ENCODE measurements around the gene PACSIN2.
"Not testable (repeated sequence)": the region's sequence is repeated elsewhere in the genome, so short reads cannot be mapped to it uniquely, and the experiment has no call there.

The PACSIN2 gene

DNA sequence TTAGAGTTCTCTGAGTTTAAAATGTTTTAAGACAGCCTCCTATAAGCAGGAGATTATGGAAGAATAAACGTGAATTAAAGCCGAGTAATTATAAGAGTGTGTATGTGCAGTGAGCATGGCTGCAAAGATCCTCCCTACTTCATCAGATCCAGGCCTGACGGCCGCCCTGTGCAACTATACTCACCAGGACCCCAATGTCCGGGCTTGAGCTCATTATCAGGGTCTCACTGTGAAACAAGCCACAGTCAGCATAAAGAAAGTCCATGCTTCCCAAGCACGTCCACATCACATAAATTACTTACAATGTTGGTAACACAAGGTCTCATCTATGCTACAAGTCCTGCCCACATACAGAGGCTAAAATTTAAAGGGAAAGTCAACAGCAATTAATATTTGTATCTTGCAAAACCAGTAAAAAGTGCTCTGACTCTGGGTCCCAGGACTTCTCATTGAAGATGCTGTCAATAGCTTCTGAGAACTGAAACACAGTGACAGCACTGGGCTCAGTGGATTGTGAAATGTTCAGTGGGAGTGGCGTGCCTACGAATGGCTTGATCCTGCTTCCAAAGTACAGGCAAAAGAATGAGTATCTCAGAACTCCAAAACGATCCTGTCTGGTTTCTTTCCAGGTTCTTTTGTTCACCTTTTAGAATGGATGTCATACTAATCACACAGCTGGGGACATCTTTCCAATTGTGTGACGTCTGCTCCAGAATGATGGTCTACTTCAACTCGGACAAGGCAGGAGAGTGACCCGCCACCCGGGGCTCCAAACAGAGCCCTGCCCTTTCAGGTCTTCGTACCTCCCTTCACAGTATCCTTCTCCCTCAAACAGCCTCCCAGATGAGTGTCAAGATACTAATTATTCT, 85.7 kb downstream of the PACSIN2 start:
- DNase-seq = peak in 2 of 51 donors; percentile 9 to 18

DNA sequence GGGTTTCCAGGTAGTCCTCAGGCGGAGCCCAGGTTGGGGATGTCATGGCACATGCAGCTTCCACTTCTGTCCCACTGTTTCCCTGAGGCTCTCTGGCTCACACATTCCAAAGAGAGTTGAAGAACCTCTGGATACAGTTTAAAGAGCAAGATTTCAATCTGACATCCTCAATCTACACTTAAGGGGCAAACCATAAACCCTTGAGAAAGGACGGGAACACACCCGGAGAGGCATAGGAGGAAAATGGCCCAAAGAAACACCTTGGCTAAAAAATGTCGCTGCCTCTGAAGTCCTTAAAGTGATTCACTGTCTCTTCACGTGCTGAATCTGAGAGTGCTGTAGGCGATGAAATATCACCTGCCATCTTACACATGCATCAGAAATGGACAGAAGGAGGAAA, 87.0 kb downstream of the PACSIN2 start:
- no peak for DNase-seq

DNA sequence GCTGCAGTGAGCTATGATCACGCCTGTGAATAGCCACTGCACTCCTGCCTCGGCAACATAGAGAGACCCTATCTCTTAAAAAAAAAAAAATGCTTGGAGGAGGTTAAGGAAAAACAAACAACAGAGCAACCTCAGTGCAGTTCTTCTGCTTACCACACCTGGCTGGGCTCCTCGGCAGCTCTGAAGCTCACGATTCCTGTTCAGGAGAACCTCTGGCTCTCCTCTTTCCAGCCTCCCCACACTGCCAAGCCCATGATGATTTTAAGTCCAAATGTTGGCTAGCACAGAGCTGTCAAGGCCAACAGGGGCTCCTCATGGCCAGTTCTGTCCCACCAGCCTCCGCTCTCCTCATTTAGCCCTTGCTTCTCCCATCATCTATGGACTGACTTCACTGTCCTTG, 88.2 kb downstream of the PACSIN2 start:
- no peak for DNase-seq

DNA sequence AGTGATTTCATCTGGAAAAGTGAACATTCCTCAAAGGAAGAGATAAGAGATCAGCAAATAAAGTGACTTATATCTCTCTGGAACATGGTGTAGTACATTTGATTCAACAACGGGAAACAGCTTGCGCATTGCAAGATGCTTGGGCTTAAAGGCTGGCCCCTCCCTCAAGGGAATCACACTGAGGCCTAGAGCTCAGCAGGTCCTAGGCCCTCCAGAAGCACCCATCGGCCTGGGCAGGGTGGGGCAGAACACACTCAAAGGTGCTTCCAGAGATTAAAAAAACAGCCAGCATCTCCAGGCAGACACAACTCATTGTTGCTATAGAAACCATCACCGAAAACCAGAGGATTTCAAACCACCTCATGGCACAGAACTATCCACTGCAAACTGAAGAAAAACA, 88.8 kb downstream of the PACSIN2 start:
- peak in 1 of 51 donors; percentile 16 for DNase-seq

DNA sequence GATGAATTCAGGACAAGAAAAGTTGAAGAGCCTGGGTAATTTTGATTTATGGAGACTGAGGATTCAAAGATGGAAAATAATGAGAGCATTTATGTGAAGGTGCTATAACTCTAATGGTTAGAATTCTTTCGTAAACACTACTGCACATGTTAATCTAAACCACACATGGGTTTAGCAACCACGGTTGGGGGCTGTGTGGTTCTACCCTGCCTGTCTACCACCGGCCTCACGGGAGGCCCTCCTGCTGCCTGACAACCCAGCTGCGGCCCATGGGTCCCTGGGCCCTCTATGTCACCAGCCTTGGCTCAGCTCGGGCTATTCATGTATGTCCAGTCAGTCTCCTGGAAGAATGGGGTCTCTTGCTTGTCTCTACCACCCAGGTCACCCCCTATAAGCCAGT, 89.4 kb downstream of the PACSIN2 start:
- DNase-seq = no peak

DNA sequence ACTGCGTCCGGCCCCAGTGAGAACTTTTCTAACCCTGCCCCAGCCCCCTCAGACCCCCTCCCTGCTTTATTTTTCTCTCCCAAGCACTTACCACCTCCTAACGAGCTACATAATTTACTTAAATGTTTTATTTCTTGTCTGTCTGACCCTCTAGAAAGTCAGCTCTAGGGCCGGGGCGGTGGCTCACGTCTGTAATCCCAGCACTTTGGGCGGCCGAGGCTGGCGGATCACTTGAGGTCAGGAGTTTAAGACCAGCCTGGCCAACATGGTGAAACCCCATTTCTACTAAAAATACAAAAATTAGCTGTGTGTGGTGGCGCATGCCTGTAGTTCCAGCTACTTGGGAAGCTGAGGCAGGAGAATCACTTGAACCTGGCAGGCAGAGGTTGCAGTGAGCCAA, 89.9 kb downstream of the PACSIN2 start:
- not testable (repeated sequence) for DNase-seq

DNA sequence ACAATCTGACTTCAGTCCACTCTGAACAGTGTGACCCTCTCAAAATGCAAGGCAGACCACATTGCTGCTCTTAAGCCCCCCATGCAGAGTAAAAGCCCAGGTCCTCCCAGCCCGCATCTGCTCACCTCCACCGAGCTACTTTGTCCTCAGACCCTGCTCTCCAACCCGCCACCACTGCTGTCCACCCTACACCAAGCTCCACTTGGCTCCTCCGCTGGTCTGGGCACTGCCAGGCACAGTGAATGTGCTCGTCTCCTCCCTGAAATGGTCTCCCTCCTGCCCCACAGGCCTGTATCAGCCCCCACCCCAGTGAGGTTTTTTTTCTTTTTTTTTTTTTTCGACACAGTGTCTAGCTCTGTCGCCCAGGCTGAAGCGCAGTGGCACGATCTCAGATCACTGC, 90.5 kb downstream of the PACSIN2 start:
- DNase-seq = no peak

DNA sequence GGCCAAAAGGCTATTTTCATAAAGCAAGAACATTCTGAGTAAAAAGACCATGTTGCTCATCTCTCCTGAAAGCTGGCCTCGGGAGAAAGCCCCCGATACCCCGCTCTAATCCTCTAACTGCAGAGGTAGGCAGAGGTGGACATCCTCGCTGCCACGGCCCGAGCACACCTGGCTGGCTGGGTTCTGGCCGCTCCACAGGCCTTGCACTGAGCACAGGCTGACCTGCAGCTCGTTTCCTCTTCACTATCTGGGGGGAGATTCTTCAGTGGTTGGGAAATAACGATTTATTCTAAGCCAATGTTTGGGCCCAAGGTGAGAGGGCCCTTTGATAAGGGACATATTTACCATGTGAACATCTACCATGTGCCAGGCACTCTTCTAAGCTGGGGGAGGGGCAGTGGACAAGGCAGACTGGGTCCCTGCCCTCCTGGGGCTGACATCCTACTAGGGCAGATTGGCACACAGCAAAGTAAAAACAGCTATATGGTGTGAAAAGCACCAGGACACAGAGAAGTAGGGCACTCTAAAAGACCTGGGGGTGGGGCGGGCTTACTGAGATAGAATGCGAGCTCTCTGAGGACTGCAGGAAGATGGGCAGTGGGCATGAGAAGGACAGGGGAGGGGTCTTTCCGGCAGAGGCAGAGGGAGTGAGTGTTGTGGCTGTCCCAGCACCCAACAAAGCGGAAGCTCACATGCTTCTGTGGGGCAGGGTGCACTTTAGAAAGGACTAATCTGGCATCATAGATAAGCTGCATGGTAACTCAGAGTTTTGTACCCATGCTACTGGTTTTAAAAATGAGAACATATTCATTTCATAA, 92.4 kb downstream of the PACSIN2 start:
- no peak for DNase-seq

DNA sequence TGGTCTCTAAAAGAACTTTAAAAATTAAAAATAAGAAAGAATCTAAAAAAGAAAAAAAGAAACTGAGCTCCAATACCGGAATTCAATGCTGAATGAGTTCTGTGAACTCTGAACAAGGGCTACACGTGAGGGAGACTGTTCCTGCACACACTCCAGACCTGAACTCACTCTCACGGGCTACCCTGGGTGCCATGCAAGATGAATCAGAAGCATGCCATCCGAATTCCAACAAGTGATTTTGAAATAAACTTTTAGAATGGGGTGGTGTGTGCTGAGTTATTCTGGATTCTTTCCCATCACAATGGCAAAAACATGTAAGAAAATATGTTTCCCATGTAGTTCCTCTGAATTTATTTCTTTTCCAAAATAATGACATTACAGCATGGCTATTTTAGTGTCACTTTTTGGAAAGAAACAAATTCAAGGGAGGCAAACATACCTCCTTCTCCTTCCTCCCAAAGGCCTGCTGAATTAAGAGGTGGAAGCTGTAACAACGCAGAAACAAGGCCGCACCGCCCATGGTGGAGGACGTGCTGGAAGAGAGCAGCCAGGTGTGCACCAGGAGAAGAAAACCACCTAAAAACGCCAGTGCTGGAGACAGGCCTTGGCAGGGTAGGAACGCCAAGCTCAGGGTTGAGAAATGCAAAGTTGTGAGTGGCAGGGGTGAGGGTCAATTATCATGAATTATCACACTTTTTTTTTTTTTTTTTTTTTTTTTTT, 94.7 kb downstream of the PACSIN2 start:
- no peak for DNase-seq

DNA sequence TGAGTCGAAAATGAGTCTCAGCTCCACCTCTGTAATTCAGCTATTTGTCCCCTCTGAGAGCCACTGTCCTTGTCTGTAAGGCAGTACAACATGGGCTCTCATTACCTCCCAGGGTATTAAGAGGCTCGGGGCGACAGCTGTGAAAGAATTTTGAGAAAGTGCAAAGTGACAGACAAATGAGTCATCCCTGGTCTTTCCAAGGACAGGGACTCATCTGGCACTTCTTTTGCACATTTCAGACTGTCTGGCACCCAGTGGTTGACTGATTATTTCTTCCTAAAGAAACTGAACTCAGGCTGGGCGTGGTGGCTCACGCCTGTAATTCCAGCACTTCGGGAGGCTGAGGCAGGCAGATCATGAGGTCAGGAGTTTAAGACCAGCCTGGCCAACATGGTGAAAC, 95.8 kb downstream of the PACSIN2 start:
- DNase-seq = peak in 1 of 51 donors; percentile 39

DNA sequence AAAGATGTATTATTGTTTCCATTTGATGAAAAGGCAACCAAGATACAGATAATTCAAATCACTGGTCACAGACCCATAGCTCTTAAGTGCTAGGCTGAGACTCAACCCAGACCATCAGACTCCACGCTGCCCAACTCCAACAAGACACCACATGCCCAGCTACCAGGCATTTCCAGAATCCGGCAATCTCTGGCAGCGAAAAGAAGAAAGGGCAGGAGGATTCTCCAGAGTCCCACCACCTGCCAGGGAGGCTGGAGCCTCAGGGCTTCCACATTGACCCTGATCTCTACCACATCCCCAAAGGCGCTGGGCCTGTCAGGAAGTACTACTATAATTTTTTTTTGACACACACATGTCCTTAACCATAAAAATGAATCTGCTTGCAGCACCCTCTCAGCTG, 96.4 kb downstream of the PACSIN2 start:
- no peak for DNase-seq

DNA sequence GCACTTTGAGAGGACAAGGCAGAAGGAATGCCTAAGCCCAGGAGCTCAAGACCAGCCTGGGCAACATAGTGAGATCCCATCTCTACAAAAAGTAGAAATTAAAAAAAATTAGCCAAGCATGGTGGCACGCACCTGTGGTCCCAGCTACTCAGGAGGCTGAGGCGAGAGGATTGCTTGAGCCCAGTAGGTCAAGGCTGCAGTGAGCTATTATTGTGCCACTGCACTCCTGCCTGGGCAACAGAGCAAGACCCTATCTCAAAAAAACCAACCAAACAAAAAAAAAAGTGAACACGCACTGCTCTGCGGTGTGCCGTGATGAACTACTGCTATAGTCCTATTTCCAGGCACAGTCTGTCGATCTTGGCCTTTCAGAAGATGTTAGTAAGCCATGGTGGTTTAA, 97.6 kb downstream of the PACSIN2 start:
- DNase-seq = not testable (repeated sequence)

DNA sequence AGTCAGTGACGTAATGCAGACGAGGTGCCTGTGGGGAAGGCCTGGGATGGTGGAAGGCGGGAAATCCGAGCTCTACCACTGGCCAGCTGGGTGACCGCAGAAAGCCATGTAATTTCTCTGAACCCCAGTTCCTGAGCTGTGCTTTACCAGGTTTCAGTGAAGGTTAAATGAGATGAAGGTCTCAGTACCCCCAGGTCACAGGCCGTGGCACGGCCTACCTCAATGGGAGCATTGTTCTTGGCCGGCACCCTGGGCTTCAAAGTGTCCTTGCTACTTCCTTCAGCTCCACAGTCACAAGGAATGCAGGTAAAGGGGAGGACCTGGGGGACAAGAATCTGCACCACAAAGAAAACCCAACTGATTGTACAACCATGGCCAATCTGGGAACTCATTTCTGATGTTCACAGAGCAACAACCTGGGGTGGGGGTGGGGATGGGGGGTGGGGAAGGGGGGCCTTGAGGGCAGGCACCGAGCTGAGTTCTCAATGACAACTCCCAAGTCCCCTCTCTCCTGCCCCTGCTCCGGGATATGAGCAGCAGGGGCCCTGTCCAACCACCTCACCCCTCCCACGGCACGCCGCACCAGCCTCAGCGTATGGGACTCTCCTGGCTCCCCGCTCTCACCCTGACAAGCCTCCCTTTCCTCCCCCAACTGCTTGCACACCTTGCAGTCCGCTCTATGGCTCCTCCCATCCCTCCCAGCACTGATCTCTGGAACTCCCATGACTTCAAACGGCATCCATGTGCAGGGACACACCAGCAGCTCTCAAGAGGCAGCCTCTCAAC, 98.8 kb downstream of the PACSIN2 start:
- DNase-seq = no peak

DNA sequence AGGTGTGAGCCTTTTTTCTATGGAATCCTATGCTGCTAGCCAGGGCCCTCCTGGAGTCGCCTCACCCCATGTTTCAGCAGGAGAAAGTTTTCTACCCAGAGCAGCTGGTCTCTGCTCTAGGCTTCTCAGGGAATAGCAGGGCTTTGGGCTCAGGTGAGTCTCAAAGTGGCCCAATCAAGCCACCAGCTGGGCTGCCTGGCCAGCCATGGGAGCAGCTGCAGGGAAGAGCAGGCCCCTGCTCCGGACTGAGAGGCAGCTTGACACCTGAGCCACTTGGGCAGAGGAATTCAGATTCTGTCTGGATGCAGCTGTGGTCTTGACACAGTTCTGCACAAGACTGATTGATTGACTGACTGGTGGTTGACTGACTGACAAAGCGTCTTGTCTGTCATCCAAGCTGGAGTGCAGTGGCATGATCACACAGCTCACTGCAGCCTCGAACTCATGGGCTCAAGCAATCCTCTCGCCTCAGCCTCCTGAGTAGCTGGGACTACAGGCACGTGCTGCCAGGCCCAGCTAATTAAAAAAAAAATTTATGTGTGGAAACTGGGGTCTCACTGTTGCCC, 100.4 kb downstream of the PACSIN2 start:
- no peak for DNase-seq

DNA sequence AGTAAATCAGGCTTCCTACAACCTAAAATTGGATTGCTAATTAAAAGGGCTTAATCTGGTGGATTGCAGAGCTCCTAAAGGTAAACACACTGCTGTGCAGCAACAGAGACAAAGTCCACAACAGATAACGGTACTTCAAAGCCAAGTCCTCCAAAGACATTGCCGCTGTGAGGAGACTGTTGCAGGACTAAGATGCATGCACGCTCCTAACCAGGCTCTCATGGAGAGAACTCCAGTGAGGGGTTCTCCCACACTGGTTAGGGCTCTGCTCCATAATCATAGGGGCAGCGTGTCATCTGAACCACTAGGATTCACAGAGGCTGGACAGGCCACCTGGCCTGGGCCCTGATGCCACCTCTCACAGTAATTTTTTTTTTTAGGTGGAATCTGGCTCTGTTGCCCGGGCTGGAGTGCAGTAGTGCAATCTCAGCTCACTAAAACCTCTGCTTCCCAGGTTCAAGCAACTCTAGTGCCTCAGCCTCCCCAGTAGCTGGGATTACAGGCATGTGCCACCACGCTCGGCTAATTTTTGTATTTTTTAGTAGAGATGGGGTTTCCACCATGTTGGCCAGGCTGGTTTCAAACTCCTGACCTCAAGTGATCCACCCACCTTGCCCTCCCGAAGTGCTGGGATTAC, 101.0 kb downstream of the PACSIN2 start:
- no peak for DNase-seq

DNA sequence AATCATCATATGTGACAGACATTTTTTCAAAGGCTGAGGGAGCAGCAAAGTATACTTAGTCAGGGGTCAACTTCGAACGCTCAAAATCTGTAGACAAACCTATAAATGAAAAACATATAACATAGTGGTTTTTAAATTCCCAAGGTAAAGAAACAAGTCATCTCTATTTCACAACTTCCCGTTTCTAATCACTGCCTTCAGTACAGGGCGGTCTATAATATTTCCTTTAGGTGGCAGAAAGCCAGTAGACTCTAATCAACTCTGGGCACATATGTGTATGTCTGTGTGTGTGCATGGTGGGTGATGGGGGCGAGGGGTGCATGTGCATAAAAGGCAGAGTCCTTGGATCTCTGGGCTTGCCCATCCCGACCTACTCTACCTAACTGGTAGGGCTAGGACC, 102.9 kb downstream of the PACSIN2 start:
- no peak for DNase-seq

DNA sequence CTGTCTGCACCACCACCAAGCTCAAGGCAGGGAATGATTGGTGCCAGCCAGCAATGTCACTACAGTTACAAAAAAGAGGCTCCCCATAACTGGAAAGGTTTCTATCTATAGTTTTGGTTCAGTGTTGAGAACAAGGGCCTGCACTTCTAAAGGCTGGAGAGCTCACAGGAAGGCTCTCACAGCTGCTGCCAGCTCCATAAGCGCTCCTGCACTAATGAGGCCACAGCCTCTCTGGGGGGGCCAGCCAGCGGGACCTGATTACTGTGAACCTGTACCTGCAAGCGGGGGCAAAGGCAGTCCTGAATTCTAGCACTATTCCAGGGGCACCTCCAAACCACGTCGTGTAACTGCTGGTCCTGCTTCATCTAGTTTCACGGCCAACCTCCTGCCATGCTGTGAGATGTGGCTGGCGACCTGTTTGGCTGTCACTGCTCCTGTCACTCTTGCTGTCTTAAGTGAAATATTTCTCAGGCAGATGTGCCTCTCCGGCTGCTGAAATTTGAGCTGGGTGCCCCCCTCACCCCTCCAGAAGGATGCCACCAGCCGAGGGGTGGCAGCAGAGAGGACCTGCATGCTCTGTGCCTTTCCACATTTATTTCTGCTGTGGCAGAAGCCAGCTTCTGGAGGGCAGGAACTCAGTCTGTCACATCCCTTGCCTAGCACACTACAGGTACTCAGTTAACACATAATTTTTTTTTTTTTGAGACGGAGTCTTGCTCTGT, 104.6 kb downstream of the PACSIN2 start:
- no peak for DNase-seq

DNA sequence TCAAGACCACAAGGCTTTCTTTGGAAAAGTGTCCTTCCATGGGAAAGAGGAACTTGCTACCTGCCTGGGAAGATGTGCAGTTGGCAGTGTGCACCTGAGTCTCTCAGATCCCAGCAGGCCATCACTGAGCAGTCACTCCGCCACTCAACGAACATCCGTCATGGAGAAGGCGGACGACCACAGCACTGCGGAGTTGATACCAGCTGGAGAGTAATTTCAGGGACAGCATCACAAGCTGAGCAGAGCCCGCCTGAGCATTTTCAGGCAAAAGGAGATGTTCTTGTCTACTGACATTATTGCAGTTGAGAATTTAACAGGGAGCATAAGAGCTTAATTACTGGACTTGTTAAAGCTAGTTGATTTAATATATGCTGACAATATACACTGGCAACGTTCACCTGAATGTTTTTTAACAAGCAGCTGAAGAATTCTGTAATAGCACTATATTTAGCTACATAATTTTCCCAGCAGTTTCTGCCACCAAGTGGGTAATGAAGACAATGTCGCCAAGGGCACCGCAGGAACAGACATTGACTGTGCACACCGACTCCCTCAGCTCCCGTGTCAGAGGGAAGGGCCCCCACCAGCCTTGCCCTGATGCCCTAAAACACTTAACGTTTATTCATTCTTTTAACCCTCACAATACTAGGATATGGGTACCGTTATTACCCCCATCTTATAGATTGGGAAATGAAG, 105.4 kb downstream of the PACSIN2 start:
- peak in 1 of 51 donors; percentile 46 for DNase-seq

DNA sequence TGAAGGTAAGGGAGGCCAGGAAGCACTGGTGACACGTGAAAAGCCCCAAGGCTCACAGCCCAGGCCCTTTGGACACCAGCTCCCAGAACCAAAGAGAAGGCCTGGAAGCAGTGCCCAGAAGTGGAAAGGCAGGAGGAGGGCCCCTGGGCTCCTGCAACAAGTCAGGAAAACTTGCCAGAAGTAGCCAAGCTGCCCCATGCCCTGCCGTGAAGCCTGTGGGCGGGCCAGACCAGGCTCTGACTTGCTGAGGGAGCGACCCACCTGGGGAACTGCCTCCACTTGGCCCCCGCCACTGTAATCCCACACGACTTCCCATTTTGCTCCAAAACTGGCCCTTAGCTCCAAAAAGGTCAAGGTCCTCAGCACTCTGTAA, 106.6 kb downstream of the PACSIN2 start:
- DNase-seq = peak in 3 of 51 donors; percentile 20 to 42 (median 31)
